Muscle layer of duodenum (tissue), 2 donors: Measurements from ENCODE around the gene GXYLT2.

Experiments
- H3K27ac ChIP-seq: one replicate; pipeline ENCODE4 v1.7.0; 2013; ENCODE audit warnings: mild to moderate bottlenecking, low read length
- H3K27me3 ChIP-seq: one replicate; pipeline ENCODE4 v1.7.0; 2013; ENCODE audit warnings: low read depth, mild to moderate bottlenecking, control low read depth, low read length
- H3K36me3 ChIP-seq, 2 donors: one replicate each; pipeline ENCODE4 v1.7.0; 2013; ENCODE audit warnings: low read length in 2 of 2, control low read depth in 1 of 2, mild to moderate bottlenecking in 1 of 2; ENCODE audit not compliant: insufficient read depth in 2 of 2, control insufficient read depth in 1 of 2
- H3K4me1 ChIP-seq, 2 donors: one replicate each; pipeline ENCODE4 v1.7.0; 2013; ENCODE audit warnings: low read length in 2 of 2, mild to moderate bottlenecking in 2 of 2, control low read depth in 1 of 2, moderate library complexity in 1 of 2; ENCODE audit not compliant: insufficient read depth in 2 of 2, control insufficient read depth in 1 of 2
- H3K4me3 ChIP-seq, 2 donors: one replicate each; pipeline ENCODE4 v1.7.0; 2013; ENCODE audit warnings: low read length in 2 of 2, low read depth in 1 of 2, mild to moderate bottlenecking in 1 of 2
- H3K9me3 ChIP-seq, 2 donors: one replicate each; pipeline ENCODE4 v1.7.0; 2013; ENCODE audit warnings: low read length in 2 of 2, control low read depth in 1 of 2, mild to moderate bottlenecking in 1 of 2; ENCODE audit not compliant: control insufficient read depth in 1 of 2
- donor health status: healthy.

The GXYLT2 gene

DNA sequence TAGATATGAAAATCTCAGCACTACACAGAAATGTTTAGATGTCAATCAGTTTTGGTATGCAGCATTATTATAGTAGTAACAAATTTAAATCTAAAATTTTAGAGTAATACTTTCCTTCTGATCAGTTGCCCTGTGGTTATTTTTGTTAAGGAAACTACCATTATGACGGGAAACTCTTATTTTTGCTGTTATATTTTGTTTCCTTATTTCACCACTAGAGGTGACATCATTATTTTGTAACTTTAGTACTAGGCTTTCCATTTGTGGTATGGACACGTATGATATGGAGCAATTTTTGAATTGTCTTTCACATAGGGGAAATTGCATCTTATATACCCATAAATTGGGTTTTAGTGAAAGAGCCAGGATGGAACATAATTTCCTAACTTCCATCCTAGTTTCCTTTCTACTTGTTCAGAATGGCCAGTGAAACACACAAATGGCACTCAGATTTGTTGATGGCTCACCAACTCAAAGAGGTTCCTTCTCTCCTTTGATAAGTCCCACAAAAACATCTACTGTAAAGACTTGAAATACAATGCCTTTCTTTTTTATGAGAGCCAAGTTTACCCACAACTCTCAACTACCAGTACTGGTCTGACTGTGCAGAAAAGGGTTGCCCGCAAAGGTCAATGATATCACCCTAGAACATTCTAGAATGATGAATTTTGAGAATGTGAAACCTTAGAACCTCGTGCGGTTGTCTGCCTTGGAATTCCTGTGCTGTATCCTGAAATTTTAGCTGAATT lies 89.4 kb downstream of the GXYLT2 start:
- no peaks in the 10 kb centered on the region for H3K4me1 ChIP-seq
- no peaks in the 10 kb centered on the region for H3K9me3 ChIP-seq
- no peak overlapping the region for H3K27ac ChIP-seq
- H3K36me3 ChIP-seq, result no peaks in the 10 kb centered on the region
- H3K27me3 ChIP-seq, result no peaks in the 10 kb centered on the region
- H3K4me3 ChIP-seq, result no peak overlapping the region

DNA sequence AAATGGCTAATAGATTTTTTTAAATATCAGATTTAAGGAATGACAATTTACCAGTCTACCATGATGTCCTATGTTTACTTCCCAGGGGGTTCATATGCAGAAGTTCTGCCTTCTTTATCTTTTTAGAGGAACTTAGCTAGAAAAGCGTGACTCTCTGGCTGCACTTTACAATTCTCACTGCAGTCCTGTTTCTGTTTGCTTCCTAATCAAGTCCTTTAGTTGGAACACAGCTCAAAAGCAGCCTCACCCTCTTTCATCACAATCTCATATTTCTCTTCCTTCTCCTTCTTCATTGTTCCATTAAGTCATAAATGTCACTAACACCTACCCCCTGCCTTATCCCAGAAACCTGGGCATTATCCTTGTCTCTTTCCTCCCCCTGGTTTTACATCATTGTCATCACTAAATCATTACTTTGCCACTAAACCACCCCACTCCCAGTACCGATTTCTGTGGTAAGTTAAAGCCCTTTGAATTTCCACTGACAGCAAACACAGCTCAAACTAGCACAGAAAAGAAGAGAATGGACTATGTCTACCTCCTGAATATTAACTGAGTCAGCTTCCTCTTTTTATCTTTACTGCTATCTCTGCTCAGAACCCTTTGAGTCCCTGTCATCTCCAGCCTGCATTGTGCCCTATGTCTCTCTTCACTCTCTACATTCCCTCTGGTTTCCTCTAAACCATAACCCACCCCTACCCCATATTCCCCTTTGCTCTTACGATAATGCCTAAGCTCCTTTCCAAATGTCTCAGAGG lies 94.9 kb downstream of the GXYLT2 start:
- H3K4me1 ChIP-seq, result no peaks in the 10 kb centered on the region
- H3K27ac ChIP-seq, result no peak overlapping the region
- no peak overlapping the region for H3K4me3 ChIP-seq
- H3K9me3 ChIP-seq, result peaks cover 0 to 6% of the 10 kb centered on the region in 2 donors
- no peaks in the 10 kb centered on the region for H3K27me3 ChIP-seq
- H3K36me3 ChIP-seq, result no peaks in the 10 kb centered on the region

DNA sequence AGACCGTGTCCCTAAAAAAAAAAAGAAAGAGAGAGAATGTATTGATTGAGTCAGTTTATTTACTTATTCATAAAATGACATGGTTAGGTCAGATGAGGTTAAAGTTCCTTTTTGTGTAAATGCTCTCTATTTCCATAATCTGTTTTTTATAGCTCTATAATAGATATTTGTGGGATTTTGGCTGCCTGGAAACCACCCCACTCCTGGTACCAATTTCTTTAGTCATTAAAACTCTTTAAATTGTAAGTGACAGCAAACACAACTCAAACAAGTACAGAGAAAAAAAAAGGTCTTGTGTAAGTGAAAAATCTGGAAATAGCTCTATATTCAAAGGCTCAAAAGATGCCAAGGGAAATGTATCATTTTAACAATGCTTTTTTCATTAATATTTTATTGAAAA lies 97.7 kb downstream of the GXYLT2 start:
- Histone ChIP-seq H3K4me1 (no peaks in the 10 kb centered on the region), H3K36me3 (no peaks in the 10 kb centered on the region), H3K4me3 (no peak overlapping the region), H3K9me3 (peaks cover 0 to 6% of the 10 kb centered on the region in 2 donors), H3K27ac (no peak overlapping the region), H3K27me3 (no peaks in the 10 kb centered on the region)

DNA sequence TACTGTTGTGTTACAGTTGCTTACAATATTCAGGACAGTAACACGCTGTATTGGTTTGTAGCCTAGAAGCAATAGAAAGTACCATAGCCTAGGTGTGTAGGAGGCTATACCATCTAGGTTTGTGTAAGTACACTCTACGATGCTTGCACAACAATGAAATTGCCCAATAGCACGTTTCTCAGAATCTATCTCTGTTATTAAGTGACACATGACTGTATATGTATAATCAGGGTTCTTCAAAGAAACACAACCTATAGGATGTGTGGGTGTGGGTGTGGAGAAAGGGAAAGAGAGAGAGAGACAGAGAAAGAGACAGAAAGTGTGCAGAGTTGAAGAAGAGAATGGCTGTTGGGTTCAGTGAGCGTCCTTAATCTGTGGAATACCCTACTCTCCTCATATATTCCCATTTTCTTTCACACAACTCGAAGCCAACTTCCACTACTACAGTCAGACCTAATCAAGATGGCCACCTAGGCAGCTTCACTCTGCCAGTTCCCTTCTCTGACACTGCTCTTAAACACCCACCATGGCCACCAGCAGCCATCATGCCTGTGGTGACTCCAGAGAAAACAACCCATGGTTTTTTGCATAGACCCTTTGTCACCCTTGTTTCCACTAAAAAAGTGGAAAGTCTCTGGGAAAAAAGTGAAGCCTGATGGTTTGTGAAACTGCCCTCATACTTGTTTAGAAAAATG lies 103.0 kb downstream of the GXYLT2 start:
- peaks cover 0 to under 1% of the 10 kb centered on the region in 2 donors for H3K4me1 ChIP-seq
- H3K36me3 ChIP-seq, result no peaks in the 10 kb centered on the region
- no peak overlapping the region for H3K4me3 ChIP-seq
- no peaks in the 10 kb centered on the region for H3K27me3 ChIP-seq
- peaks cover 0 to 2% of the 10 kb centered on the region in 2 donors for H3K9me3 ChIP-seq
- H3K27ac ChIP-seq, result no peak overlapping the region

DNA sequence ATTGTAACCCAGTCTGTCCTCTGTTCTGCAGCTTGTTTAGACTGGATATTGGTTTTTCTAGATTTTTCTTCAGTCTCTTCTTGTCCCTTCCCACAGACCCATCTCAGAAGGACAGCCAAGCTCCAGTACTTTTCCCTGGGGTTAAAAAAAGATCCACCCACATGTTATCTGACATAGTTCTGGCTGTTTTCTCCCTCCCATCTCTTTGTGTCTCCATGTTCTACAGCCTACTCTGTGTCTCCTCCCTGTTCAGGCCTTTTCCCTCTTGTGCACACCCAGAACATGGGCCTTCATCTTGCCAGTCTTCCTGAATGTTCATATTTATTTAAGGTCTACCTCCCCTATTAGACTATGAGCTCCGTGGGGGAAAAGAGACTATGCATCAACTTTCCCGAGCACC lies 103.7 kb downstream of the GXYLT2 start:
- Histone ChIP-seq H3K27me3 (no peaks in the 10 kb centered on the region), H3K36me3 (no peaks in the 10 kb centered on the region), H3K27ac (no peak overlapping the region), H3K4me1 (peaks cover 0 to 6% of the 10 kb centered on the region in 2 donors), H3K9me3 (no peaks in the 10 kb centered on the region), H3K4me3 (no peak overlapping the region)

DNA sequence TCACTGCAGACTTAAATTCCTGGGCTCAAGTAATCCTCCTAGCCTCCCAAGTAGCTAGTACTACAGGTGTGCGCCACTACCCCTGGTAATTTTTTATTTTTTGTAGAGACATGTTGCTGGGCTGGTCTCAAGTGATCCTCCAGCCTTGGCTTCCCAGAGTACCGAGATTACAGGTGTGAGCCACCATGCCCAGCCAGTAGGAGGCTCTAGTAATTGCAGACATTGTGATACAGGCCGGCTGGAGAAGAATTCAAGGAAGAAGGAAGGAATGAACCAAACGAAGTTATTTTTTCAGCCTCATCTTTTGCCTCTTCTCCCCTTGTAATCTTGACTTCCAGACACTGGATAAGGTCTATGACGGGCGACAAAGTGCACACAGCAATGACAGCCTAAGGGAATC lies 105.5 kb downstream of the GXYLT2 start:
- H3K36me3 ChIP-seq, result peaks cover 0 to 4% of the 10 kb centered on the region in 2 donors
- peaks cover 6 to 11% of the 10 kb centered on the region in 2 donors for H3K4me1 ChIP-seq
- no peak overlapping the region for H3K4me3 ChIP-seq
- no peaks in the 10 kb centered on the region for H3K9me3 ChIP-seq
- H3K27me3 ChIP-seq, result no peaks in the 10 kb centered on the region
- H3K27ac ChIP-seq, result no peak overlapping the region

DNA sequence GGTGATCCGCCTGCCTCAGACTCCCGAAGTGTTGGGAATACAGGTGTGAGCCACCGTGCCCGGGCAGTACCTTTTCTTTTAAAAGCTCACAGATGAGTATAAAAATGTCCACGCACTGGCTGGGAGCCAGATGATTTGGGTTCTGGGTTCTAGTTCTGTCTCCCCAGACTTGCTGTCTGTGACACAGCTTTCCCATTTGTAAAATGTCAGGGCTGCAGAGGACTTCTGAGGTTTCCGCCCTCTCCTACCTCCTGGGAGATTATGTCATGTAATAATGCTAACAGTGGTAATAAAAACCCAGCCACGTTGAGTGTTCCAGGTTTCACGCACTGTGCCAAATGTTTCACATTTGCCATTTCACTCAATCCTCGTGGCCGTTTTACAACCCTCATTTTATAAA lies 107.5 kb downstream of the GXYLT2 start:
- H3K9me3 ChIP-seq, result no peaks in the 10 kb centered on the region
- peaks cover 4% of the 10 kb centered on the region in 2 donors for H3K36me3 ChIP-seq
- no peak overlapping the region for H3K4me3 ChIP-seq
- H3K27me3 ChIP-seq, result no peaks in the 10 kb centered on the region
- no peak overlapping the region for H3K27ac ChIP-seq
- peaks cover 15 to 30% of the 10 kb centered on the region in 2 donors for H3K4me1 ChIP-seq

DNA sequence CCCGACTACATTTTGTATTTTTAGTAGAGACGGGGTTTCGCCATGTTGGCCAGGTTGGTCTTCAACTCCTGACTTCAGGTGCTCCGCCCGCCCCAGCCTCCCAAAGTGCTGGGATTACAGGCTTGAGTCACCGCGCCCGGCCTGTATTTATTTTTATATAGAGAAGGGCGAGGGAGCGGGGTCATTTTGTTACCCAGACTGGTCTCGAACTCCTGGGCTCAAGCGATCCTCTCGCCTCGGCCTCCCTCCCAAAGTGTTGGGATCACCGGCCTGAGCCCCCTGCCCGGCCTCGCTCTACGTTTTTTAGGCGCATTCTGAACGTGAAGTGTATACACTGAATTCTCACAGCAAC lies 108.3 kb downstream of the GXYLT2 start:
- peaks cover 15 to 38% of the 10 kb centered on the region in 2 donors for H3K4me1 ChIP-seq
- no peaks in the 10 kb centered on the region for H3K27me3 ChIP-seq
- H3K36me3 ChIP-seq, result peaks cover 4 to 8% of the 10 kb centered on the region in 2 donors
- H3K9me3 ChIP-seq, result no peaks in the 10 kb centered on the region
- H3K4me3 ChIP-seq, result peak overlapping the region; percentile 46 to 76
- H3K27ac ChIP-seq, result peak overlapping the region; percentile 86

DNA sequence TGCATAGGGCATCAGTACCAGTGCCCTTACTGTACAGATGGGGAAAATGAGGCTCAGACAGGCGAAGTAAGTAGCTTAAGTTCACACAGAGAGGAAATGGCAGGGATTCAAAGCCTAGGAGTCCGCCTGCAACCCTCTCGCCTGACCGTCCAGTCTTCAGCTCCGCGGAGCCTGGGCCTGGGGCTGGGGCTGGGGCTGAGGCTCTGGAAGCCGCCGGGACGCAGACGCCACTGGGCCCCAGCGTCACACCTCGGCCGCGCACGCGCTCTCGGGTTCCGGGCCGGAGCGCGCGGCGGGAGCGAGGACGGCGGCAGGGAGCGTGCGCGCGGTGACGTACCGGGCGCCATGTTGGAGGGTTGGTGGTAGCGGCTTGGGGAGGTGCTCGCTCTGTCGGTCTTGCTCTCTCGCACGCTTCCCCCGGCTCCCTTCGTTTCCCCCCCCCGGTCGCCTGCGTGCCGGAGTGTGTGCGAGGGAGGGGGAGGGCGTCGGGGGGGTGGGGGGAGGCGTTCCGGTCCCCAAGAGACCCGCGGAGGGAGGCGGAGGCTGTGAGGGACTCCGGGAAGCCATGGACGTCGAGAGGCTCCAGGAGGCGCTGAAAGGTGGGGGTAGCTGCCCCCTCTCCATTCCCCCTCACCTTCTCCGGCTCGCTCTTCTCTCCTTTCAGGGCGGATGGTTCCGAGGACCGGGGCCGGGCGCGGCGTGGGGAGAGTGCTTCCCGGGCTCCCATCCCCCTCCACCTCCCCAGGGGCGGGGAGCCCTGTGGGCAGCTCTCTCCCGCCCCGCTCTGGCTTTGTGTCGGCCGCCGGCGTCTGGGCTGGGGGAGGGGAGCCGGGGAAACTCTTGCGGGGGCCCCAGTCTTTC lies 108.9 kb downstream of the GXYLT2 start, which contains the start of gene PPP4R2:
TSS of gene PPP4R2 (plus strand) at position 339 of the 861 bp plus-strand sequence. CDS start at position 566, 227 bp downstream.
- H3K27me3 ChIP-seq, result no peaks in the 10 kb centered on the region
- H3K27ac ChIP-seq, result peak within 1 kb of the TSS; percentile 96
- no peaks in the 10 kb centered on the region for H3K9me3 ChIP-seq
- peaks cover 4 to 8% of the 10 kb centered on the region in 2 donors for H3K36me3 ChIP-seq
- H3K4me3 ChIP-seq, result peak within 1 kb of the TSS; percentile 76 to 96
- peaks cover 15 to 38% of the 10 kb centered on the region in 2 donors for H3K4me1 ChIP-seq

DNA sequence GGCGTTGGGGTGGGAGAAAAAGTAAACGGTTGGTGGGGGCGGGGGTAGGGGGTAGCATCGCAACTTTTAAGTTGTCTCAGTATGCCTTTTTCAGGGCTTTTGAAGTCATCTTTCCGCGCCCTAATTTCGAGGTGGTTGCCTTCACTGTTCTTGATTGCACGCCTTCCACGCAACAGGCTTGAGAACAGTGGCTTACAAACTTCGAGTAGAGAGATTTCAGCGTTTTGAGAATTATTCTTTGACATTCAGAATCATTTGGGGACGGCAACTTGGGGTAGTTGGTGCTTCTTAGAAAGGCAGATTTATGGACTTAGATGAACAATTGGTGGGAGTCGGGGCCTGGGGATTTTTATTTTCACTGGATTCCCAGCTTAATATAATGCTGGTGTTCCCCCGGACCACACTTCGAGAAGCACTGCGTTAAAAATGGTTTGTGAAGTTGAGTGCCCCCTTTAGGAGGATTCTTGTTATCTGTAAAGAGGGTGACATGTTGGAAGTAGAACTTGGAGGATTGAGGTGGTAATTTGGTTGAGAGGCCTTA lies 109.6 kb downstream of the GXYLT2 start:
- peak overlapping the region; percentile 76 to 96 for H3K4me3 ChIP-seq
- H3K9me3 ChIP-seq, result no peaks in the 10 kb centered on the region
- peaks cover 15 to 45% of the 10 kb centered on the region in 2 donors for H3K4me1 ChIP-seq
- peaks cover 4 to 8% of the 10 kb centered on the region in 2 donors for H3K36me3 ChIP-seq
- peak overlapping the region; percentile 96 for H3K27ac ChIP-seq
- no peaks in the 10 kb centered on the region for H3K27me3 ChIP-seq
